AG04449 (cell line): ENCODE results near the gene ATXN10.

ENCODE experiments used
- CTCF ChIA-PET: fragments of 350-600 bp; formaldehyde crosslinking; extraction: SDS; loops from one replicate; lab custom pipeline; 2021; ENCODE audit warnings: antibody characterized with exemption; lab: Yijun Ruan, JAX
- POLR2A ChIA-PET: fragments of 400-600, 350-600 bp; formaldehyde crosslinking; extraction: SDS; loops from one replicate; lab custom pipeline; 2020; ENCODE audit warnings: antibody characterized with exemption, inconsistent platforms; lab: Yijun Ruan, JAX
- DNase-seq: peaks from one replicate; pipeline ENCODE4 v3.0.0-alpha.2; 2010; ENCODE audit warnings: low read depth, low spot score
- H3K4me3 ChIP-seq: 2 replicates; pipeline ENCODE4 v1.5.1; 2011; ENCODE audit warnings: low read depth, mild to moderate bottlenecking, control low read depth, low read length
- CTCF ChIP-seq: IDR thresholded peaks from one replicate; pipeline ENCODE4 v1.5.1; 2011; ENCODE audit warnings: mild to moderate bottlenecking, moderate library complexity, low read length, control low read depth, inconsistent platforms; ENCODE audit not compliant: insufficient read depth; ENCODE audit errors: missing control alignments

ATXN10 gene

GRCh38 chr22:45703758-45704157 lies 32.1 kb downstream of the ATXN10 start:
- POLR2A ChIA-PET, result no interaction called here
- no peak overlapping the region for H3K4me3 ChIP-seq
- CTCF ChIA-PET, result interaction anchor here (0.8 kb wide), 2 partner anchors 29 to 161 kb away, joined by 3 to 4 read pairs; no protein-coding TSS in a partner anchor

GRCh38 chr22:45704648-45705047 lies 33.0 kb downstream of the ATXN10 start:
- DNase-seq, result no peak
- no peak overlapping the region for H3K4me3 ChIP-seq
- ChIA-PET POLR2A (no interaction called here), CTCF (no interaction called here)
- TF ChIP-seq CTCF, result no peak

More at GRCh38 chr22:45703758-45704157, 32.1 kb downstream of the ATXN10 start:
- DNase-seq, result no peak
- no peak for TF ChIP-seq CTCF

GRCh38 chr22:45707605-45708004 lies 36.0 kb downstream of the ATXN10 start:
- ChIA-PET POLR2A (no interaction called here), CTCF (no interaction called here)
- no peak for TF ChIP-seq CTCF
- H3K4me3 ChIP-seq, result no peak overlapping the region
- no peak for DNase-seq

GRCh38 chr22:45708145-45708544 lies 36.5 kb downstream of the ATXN10 start:
- no peak overlapping the region for H3K4me3 ChIP-seq
- no peak for DNase-seq
- ChIA-PET CTCF (no interaction called here), POLR2A (no interaction called here)
- TF ChIP-seq CTCF, result no peak

GRCh38 chr22:45709060-45709739 lies 37.6 kb downstream of the ATXN10 start:
- H3K4me3 ChIP-seq, result no peak overlapping the region
- no peak for TF ChIP-seq CTCF
- CTCF ChIA-PET, result no interaction called here
- POLR2A ChIA-PET, result no interaction called here
- DNase-seq, result no peak

- no peak overlapping the region for H3K4me3 ChIP-seq
- TF ChIP-seq CTCF, result no peak
- POLR2A ChIA-PET, result no interaction called here
- CTCF ChIA-PET, result interaction anchor here (0.8 to 1.2 kb wide), 3 partner anchors 12 to 124 kb away, joined by 3 read pairs; no protein-coding TSS in a partner anchor
- no peak for DNase-seq
Measured at GRCh38 chr22:45709866-45710265, 38.2 kb downstream of the ATXN10 start.
